Endodermal cell (in vitro differentiated cells): ENCODE measurements around the gene ENDOV. TPM values are rescaled to one million over a fixed set of nuclear protein-coding genes. Genes with fewer than 3 reads are reported as not detected.

ENCODE experiments used
- DNase-seq: peaks from one replicate; pipeline ENCODE4 v3.0.0-alpha.2; 2017
- H3K27ac ChIP-seq: 2 replicates; pipeline ENCODE4 v1.5.1; 2013; ENCODE audit warnings: mild to moderate bottlenecking, low read depth, low read length, moderate library complexity
- H3K27me3 ChIP-seq: 2 replicates; pipeline ENCODE4 v1.6.1; 2013; ENCODE audit warnings: mild to moderate bottlenecking, low read length, moderate library complexity; ENCODE audit not compliant: insufficient read depth, control insufficient read depth, poor library complexity, severe bottlenecking
- H3K36me3 ChIP-seq: 2 replicates; pipeline ENCODE4 v1.7.0; 2013; ENCODE audit warnings: mild to moderate bottlenecking, low read length, moderate library complexity; ENCODE audit not compliant: control insufficient read depth, insufficient read depth
- H3K4me1 ChIP-seq: one replicate; pipeline ENCODE4 v1.7.0; 2013; ENCODE audit warnings: low read length; ENCODE audit not compliant: control insufficient read depth, insufficient read depth
- H3K4me3 ChIP-seq: 2 replicates; pipeline ENCODE4 v1.5.1; 2013; ENCODE audit warnings: mild to moderate bottlenecking, low read length, moderate library complexity
- H3K9ac ChIP-seq: 2 replicates; pipeline ENCODE4 v1.6.1; 2013; ENCODE audit warnings: mild to moderate bottlenecking, low read length, moderate library complexity; ENCODE audit not compliant: poor library complexity, severe bottlenecking; ENCODE audit errors: extremely low read depth
- H3K9me3 ChIP-seq: 2 replicates; pipeline ENCODE4 v1.6.1; 2013; ENCODE audit warnings: mild to moderate bottlenecking, low read length, moderate library complexity; ENCODE audit not compliant: control insufficient read depth
- H3K27ac Mint-ChIP-seq: 2 replicates; pipeline ENCODE4 v1.8.0; 2020; ENCODE audit warnings: mixed read lengths
- H3K27me3 Mint-ChIP-seq: 2 replicates; pipeline ENCODE4 v1.8.0; 2021; ENCODE audit warnings: mild to moderate bottlenecking, mixed read lengths; ENCODE audit not compliant: insufficient read depth
- H3K36me3 Mint-ChIP-seq: 2 replicates; pipeline ENCODE4 v1.8.0; 2020; ENCODE audit warnings: low read depth, mixed read lengths
- H3K4me1 Mint-ChIP-seq: 2 replicates; pipeline ENCODE4 v1.8.0; 2020; ENCODE audit warnings: mixed read lengths
- H3K4me3 Mint-ChIP-seq: 2 replicates; pipeline ENCODE4 v1.8.0; 2020; ENCODE audit warnings: mild to moderate bottlenecking, moderate library complexity, mixed read lengths
- H3K9me3 Mint-ChIP-seq: 2 replicates; pipeline ENCODE4 v1.8.0; 2020; ENCODE audit warnings: mild to moderate bottlenecking, mixed read lengths
- WGBS, 2 experiments: methylation state at CpG; one replicate each; pipeline versions ENCODE4 v1.1.5 to v1.1.7; 2013; ENCODE audit warnings: missing lambda C conversion rate in 2 of 2, mixed read lengths in 1 of 2; ENCODE audit not compliant: insufficient coverage in 1 of 2, insufficient read length in 1 of 2; 5-methylcytosine and 5-hydroxymethylcytosine counted together
- total RNA-seq, 2 donors: library from RNA; stranded (reverse); fragmentation: NEBNext Ultra II Directional in 1 of 2; extraction: Animal tissue kit (Norgen Biotek cat#: 25700) in 1 of 2; gene quantifications; 2 replicates in 1 of 2; 3 replicates in 1 of 2; pipeline ENCODE4 v1.2.1, GENCODE V29; 2021
- TF ChIP-seq, protein P1 (sequence below): fragments of 200-600 bp; sonication (generic); conservative IDR thresholded peaks from 2 replicates; pipeline ENCODE4 v1.5.0; 2021; ENCODE audit warnings: antibody characterized with exemption, mild to moderate bottlenecking

Gene ENDOV
- total RNA-seq, 2 donors from 2014 or later, result 38.8 to 47.1 TPM

DNA sequence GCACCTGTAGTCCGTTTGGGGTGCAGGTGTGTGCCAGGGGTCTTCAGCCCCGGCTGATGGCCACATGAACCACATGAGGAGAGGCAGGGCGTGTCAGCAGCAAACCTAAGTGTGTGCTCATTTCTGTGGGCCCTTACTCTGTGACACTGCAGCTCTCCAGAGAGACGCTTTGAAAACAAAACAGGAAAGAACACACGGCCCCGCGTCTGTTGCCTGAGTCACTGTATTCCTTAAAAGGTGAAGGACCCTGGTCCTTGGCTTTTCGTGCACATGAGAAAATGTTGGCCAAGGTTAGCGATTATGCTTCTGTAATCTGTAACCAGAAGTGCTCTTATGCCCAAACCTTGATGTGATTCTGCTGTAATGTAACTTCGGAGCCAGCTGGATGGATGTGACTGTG, 22.6 kb downstream of the ENDOV start:
- H3K4me1 Mint-ChIP-seq, result no peaks in the 10 kb centered on the region
- no peak overlapping the region for H3K27ac Mint-ChIP-seq
- peaks cover 8% of the 10 kb centered on the region for H3K27me3 Mint-ChIP-seq
- no peaks in the 10 kb centered on the region for H3K36me3 Mint-ChIP-seq
- H3K9me3 Mint-ChIP-seq, result no peaks in the 10 kb centered on the region
- Histone ChIP-seq H3K4me3 (no peak overlapping the region), H3K27me3 (peaks cover 11% of the 10 kb centered on the region), H3K27ac (no peak overlapping the region), H3K9me3 (no peaks in the 10 kb centered on the region), H3K4me1 (no peaks in the 10 kb centered on the region), H3K36me3 (no peaks in the 10 kb centered on the region), H3K9ac (no peak overlapping the region)
- 81 to 84% methylated on average over 9 to 10 of the region's 10 CpGs for WGBS, 2 experiments
- DNase-seq, result no peak
- no peak overlapping the region for H3K4me3 Mint-ChIP-seq
- TF ChIP-seq, protein P1, sequence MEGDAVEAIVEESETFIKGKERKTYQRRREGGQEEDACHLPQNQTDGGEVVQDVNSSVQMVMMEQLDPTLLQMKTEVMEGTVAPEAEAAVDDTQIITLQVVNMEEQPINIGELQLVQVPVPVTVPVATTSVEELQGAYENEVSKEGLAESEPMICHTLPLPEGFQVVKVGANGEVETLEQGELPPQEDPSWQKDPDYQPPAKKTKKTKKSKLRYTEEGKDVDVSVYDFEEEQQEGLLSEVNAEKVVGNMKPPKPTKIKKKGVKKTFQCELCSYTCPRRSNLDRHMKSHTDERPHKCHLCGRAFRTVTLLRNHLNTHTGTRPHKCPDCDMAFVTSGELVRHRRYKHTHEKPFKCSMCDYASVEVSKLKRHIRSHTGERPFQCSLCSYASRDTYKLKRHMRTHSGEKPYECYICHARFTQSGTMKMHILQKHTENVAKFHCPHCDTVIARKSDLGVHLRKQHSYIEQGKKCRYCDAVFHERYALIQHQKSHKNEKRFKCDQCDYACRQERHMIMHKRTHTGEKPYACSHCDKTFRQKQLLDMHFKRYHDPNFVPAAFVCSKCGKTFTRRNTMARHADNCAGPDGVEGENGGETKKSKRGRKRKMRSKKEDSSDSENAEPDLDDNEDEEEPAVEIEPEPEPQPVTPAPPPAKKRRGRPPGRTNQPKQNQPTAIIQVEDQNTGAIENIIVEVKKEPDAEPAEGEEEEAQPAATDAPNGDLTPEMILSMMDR, result no peak

DNA sequence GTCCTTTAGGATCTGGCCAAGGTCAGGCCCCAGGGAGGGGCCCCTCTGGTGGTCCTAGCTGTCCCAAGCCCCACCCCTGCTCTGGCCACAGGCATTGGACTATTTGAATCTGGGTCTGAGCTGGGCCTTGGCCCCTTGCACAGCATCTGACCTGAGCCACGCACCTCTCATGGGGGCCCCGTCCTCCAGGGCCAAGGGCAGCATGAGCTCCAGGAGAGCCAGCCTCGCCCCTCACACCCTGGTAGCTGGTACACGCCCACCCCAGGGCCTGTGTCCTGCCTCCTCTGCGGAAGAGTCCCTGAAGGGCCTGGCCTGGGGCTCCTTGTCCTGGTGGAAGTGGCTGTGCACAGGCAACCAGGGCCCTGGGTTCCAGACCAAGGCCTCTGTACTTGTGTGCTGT, 23.8 kb downstream of the ENDOV start:
- H3K9ac ChIP-seq, result no peak overlapping the region
- H3K27ac ChIP-seq, result no peak overlapping the region
- TF ChIP-seq, protein P1, result no peak
- H3K4me1 ChIP-seq, result no peaks in the 10 kb centered on the region
- Mint-ChIP-seq H3K36me3 (no peaks in the 10 kb centered on the region), H3K27ac (no peak overlapping the region), H3K4me3 (no peak overlapping the region), H3K27me3 (peaks cover 17% of the 10 kb centered on the region), H3K9me3 (no peaks in the 10 kb centered on the region), H3K4me1 (no peaks in the 10 kb centered on the region)
- H3K27me3 ChIP-seq, result peaks cover 23% of the 10 kb centered on the region
- WGBS, 2 experiments, result 88 to 92% methylated on average over 4 to 5 of the region's 5 CpGs
- DNase-seq, result no peak
- no peaks in the 10 kb centered on the region for H3K9me3 ChIP-seq
- no peak overlapping the region for H3K4me3 ChIP-seq
- no peaks in the 10 kb centered on the region for H3K36me3 ChIP-seq

DNA sequence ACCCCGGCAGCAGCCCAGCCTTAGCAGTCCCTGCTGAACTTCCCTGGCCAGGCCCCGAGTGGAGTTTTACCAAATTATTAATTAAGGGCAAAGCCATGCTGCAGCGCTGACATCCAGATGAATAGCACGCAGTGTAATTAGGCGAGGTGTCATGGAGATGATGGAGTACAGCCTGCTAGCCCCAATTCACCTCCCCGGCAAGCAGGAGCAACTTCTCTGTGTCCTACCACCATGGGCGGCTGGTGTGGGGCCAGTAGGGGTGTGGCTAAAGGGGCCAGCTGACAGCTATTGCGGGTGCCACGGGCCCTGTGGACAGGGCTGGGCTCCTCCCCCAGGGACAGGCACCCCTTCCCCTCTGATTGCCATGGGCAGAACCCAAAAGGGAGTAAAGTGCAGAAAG, 24.5 kb downstream of the ENDOV start:
- Histone ChIP-seq H3K4me3 (no peak overlapping the region), H3K4me1 (no peaks in the 10 kb centered on the region), H3K27me3 (peaks cover 28% of the 10 kb centered on the region), H3K27ac (no peak overlapping the region), H3K36me3 (no peaks in the 10 kb centered on the region), H3K9ac (no peak overlapping the region), H3K9me3 (no peaks in the 10 kb centered on the region)
- no peak overlapping the region for H3K27ac Mint-ChIP-seq
- H3K27me3 Mint-ChIP-seq, result peaks cover 18% of the 10 kb centered on the region
- 83 to 89% methylated on average over 5 to 9 of the region's 9 CpGs for WGBS, 2 experiments
- H3K4me3 Mint-ChIP-seq, result no peak overlapping the region
- no peaks in the 10 kb centered on the region for H3K36me3 Mint-ChIP-seq
- H3K9me3 Mint-ChIP-seq, result no peaks in the 10 kb centered on the region
- DNase-seq, result no peak
- no peaks in the 10 kb centered on the region for H3K4me1 Mint-ChIP-seq
- TF ChIP-seq, protein P1, result no peak
